Hepatocyte (in vitro differentiated cells): Measurements from ENCODE around the gene SPOCD1. TPM values are rescaled to one million over a fixed set of nuclear protein-coding genes. Genes with fewer than 3 reads are reported as not detected.
A peak's percentile ranks its signal among the peaks of the same experiment; 100 is the strongest.

Experiments
- DNase-seq: peaks from one replicate; pipeline ENCODE4 v3.0.0-alpha.2; 2016; ENCODE audit warnings: low spot score
- H2AFZ ChIP-seq: fragments of 200-600 bp; sonication (generic); 2 replicates; pipeline ENCODE4 v1.6.0; 2016; ENCODE audit warnings: antibody characterized with exemption, mild to moderate bottlenecking
- H3K27ac ChIP-seq: fragments of 200-600 bp; sonication (generic); 2 replicates; pipeline ENCODE4 v1.5.1; 2016; ENCODE audit warnings: mild to moderate bottlenecking
- H3K27me3 ChIP-seq: fragments of 200-600 bp; sonication (generic); 2 replicates; pipeline ENCODE4 v1.6.1; 2016
- H3K36me3 ChIP-seq: fragments of 200-600 bp; sonication (generic); replicated peaks from 2 replicates; pipeline ENCODE4 v1.5.1; 2016; ENCODE audit warnings: low read depth; ENCODE audit not compliant: insufficient read depth
- H3K4me1 ChIP-seq: fragments of 200-600 bp; sonication (generic); 2 replicates; pipeline ENCODE4 v1.5.1; 2016; ENCODE audit warnings: mild to moderate bottlenecking, moderate library complexity; ENCODE audit not compliant: insufficient read depth
- H3K4me2 ChIP-seq: fragments of 200-600 bp; sonication (generic); 2 replicates; pipeline ENCODE4 v1.6.0; 2016
- H3K4me3 ChIP-seq: fragments of 200-600 bp; sonication (generic); 2 replicates; pipeline ENCODE4 v1.5.1; 2016; ENCODE audit warnings: mild to moderate bottlenecking
- H3K79me2 ChIP-seq: fragments of 200-600 bp; sonication (generic); 2 replicates; pipeline ENCODE4 v1.6.0; 2017; ENCODE audit warnings: mild to moderate bottlenecking
- H3K9me2 ChIP-seq: fragments of 200-600 bp; sonication (generic); replicated peaks from 2 replicates; pipeline ENCODE4 v1.6.0; 2017; ENCODE audit warnings: mild to moderate bottlenecking; ENCODE audit not compliant: insufficient read depth
- H3K9me3 ChIP-seq: fragments of 200-600 bp; sonication (generic); 2 replicates; pipeline ENCODE4 v1.5.1; 2016; ENCODE audit warnings: low read depth, mild to moderate bottlenecking
- H4K20me1 ChIP-seq: fragments of 200-600 bp; sonication (generic); 2 replicates; pipeline ENCODE4 v1.6.0; 2016; ENCODE audit warnings: mild to moderate bottlenecking; ENCODE audit not compliant: insufficient read depth, poor library complexity, severe bottlenecking
- EZH2 ChIP-seq: fragments of 200-600 bp; sonication (generic); IDR thresholded peaks from 2 replicates; pipeline ENCODE4 v1.6.1; 2016; ENCODE audit warnings: antibody characterized with exemption, mild to moderate bottlenecking, borderline replicate concordance
- EZH2phosphoT487 ChIP-seq: fragments of 200-600 bp; sonication (generic); IDR thresholded peaks from one replicate; pipeline ENCODE4 v1.6.1; 2018; ENCODE audit warnings: antibody characterized with exemption, mild to moderate bottlenecking, low read depth, moderate library complexity; ENCODE audit not compliant: unreplicated experiment, severe bottlenecking
- WGBS: methylation state at CpG from one replicate; pipeline ENCODE4 v1.1.6; 2016; ENCODE audit warnings: low lambda C conversion rate; ENCODE audit errors: missing lambda C conversion rate; 5-methylcytosine and 5-hydroxymethylcytosine counted together
- microRNA-seq: library from miRNA; unstranded; fragments of <30 nt; microRNA quantifications from one replicate; pipeline ENCODE4, GENCODE V29; 2017
- polyA plus RNA-seq: library from polyadenylated mRNA; unstranded; fragments of >200 nt; fragmentation: Nextera tagmentation; extraction: Ambion mirVana; gene quantifications from 2 replicates; pipeline ENCODE4 v1.2.1, GENCODE V29; 2016
- small RNA-seq: library from RNA; depleted of rRNA; stranded (forward); fragments of <200 nt; gene quantifications from one replicate; pipeline ENCODE3, GENCODE V24; 2014
- total RNA-seq: library from RNA; depleted of rRNA; stranded (reverse); fragments of >200 nt; gene quantifications from 2 replicates; pipeline ENCODE4 v1.2.3, GENCODE V29; 2014
- TF ChIP-seq, protein P1 (sequence below): fragments of 200-600 bp; sonication (generic); IDR thresholded peaks from 2 replicates; pipeline ENCODE4 v1.5.1; 2016; ENCODE audit warnings: antibody characterized with exemption, mild to moderate bottlenecking; ENCODE audit not compliant: poor library complexity

Gene SPOCD1
- total and polyA plus RNA-seq, 2 experiments from 2014 or later, result 1.4 to 2.8 TPM

DNA sequence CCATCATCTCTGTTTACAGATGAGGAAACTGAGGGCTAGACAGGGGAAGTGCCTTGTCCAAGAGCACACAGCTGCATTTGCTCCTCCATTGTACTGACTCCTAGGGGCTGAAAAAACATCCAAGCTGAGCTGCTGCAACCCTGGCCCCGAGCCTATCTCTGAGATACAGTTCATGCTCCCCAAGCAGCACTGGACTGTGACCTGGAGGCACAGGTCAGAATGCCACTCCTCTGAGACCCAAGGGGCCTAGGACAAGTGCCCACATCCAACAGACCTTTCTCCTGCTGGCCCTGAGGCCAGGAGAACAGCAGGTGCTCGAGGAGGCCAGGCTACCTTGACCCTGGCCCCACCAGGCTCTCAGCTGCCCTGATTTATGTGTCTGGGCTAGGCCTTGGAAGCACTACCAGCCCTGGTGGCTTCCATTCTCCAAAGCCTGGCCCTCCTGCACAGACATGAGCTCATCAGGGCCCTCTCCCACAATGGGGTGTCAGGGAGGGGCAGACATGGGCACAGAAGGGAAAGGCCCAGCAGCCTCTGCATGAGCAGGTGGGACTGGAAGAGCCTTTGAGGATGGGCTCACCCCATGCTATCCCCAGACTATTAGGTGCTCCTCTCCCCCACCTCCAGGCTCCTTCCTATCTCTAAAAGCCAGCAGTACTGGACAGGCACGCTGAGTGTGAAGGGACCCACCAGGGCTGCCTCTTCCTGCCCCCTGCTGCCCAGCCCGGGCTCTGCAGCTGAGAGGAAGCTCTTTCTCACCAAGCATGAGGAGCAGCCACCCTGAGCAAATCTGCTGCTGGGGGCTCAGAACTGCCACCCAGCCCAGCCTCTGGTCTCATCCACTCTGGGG, 70.5 kb downstream of the SPOCD1 start:
- H3K27ac ChIP-seq, result peak overlapping the region; percentile 40
- no peak overlapping the region for H2AFZ ChIP-seq
- no peaks in the 10 kb centered on the region for H3K79me2 ChIP-seq
- WGBS, result 50% methylated on average over 4 of the region's 4 CpGs
- H3K36me3 ChIP-seq, result no peaks in the 10 kb centered on the region
- no peak for TF ChIP-seq EZH2
- TF ChIP-seq, protein P1, sequence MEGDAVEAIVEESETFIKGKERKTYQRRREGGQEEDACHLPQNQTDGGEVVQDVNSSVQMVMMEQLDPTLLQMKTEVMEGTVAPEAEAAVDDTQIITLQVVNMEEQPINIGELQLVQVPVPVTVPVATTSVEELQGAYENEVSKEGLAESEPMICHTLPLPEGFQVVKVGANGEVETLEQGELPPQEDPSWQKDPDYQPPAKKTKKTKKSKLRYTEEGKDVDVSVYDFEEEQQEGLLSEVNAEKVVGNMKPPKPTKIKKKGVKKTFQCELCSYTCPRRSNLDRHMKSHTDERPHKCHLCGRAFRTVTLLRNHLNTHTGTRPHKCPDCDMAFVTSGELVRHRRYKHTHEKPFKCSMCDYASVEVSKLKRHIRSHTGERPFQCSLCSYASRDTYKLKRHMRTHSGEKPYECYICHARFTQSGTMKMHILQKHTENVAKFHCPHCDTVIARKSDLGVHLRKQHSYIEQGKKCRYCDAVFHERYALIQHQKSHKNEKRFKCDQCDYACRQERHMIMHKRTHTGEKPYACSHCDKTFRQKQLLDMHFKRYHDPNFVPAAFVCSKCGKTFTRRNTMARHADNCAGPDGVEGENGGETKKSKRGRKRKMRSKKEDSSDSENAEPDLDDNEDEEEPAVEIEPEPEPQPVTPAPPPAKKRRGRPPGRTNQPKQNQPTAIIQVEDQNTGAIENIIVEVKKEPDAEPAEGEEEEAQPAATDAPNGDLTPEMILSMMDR, result peak; percentile 66
- H3K4me2 ChIP-seq, result no peak overlapping the region
- no peaks in the 10 kb centered on the region for H3K9me2 ChIP-seq
- peaks cover 42% of the 10 kb centered on the region for H3K4me1 ChIP-seq
- H4K20me1 ChIP-seq, result no peaks in the 10 kb centered on the region
- H3K9me3 ChIP-seq, result no peaks in the 10 kb centered on the region
- peak; percentile 81 for DNase-seq
- no peaks in the 10 kb centered on the region for H3K27me3 ChIP-seq
- no peak overlapping the region for H3K4me3 ChIP-seq

DNA sequence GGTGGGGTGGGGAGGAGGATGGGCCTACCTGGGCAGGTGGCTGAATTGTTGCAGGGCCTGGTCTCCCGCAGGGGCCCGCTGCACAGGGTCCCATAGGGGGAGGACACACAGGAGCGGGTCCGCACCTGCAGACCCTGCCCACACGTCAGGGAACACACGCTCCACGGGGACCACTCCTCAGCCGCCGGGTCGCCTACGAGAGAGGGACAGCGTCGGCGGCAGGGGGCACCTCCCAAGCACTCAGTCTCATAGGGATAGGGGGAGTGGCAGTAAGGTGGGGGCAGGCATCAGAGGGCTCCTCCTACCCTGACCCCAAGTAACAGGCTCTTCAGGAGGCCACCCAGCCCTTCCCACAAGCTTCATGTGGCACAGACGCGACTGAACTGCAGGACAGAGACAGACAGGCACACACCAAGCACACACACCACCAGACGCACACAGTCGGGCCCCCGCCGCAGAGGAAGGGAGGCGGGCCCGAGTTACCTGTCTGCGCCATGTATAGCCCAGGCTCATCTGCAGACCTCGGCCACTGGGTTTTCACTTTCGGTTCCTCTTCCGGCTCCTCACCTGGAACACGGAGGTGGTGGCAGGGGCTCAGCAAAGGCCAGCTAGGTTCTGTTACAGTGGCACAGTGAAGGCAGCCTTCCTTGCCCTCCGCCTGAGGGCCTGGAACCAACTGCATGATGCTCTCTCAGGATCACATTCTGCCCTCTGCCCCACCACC, 71.5 kb downstream of the SPOCD1 start:
- 91% methylated on average over 25 of the region's 28 CpGs for WGBS
- TF ChIP-seq, protein P1, result no peak
- TF ChIP-seq EZH2 (no peak), EZH2phosphoT487 (no peak)
- Histone ChIP-seq H3K36me3 (no peaks in the 10 kb centered on the region), H3K9me2 (no peaks in the 10 kb centered on the region), H3K27ac (no peak overlapping the region), H3K79me2 (no peaks in the 10 kb centered on the region), H3K27me3 (no peaks in the 10 kb centered on the region), H4K20me1 (no peaks in the 10 kb centered on the region), H3K9me3 (no peaks in the 10 kb centered on the region), H3K4me3 (no peak overlapping the region), H2AFZ (no peak overlapping the region), H3K4me2 (no peak overlapping the region), H3K4me1 (peaks cover 38% of the 10 kb centered on the region)
- DNase-seq, result no peak

DNA sequence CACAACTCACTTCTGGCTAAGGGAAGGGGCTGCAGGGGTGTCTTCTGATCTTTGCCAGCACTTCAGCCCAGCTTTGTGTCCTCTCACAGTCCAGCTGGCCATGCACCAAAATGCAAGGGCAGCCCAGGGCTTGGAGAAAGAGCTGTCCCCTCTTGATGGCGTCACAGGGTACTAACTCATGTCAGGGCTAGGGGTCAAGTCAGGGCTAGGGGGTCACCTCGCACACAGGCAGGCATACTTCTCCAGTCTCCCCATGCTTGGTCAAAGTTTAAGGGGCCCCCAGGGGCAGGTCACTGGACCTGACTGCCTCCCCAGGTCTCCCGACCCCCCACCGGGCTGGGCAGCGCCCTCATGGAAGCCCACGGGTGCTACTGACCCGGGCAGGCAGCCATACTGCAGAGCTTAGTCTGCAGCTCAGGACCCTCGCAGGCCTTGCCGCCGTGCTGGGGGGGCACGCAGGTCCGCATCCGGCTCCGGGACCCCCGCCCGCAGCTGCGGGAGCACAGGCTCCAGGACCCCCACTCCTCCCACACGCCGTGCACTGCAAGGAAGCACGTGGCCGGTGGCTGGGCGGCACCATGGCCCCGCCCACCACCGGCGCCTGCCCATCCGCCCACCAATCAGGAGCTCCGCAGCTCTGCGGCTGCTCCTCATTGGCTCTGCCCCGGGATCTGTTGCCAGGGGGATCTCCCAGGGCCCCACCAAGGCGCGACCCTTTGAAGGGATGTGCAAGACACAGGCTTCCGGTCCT, 73.2 kb downstream of the SPOCD1 start:
- no peak overlapping the region for H3K27ac ChIP-seq
- no peaks in the 10 kb centered on the region for H3K9me2 ChIP-seq
- no peak for TF ChIP-seq EZH2phosphoT487
- TF ChIP-seq, protein P1, result no peak
- no peak for TF ChIP-seq EZH2
- no peaks in the 10 kb centered on the region for H3K9me3 ChIP-seq
- 94% methylated on average over 28 of the region's 32 CpGs for WGBS
- H3K4me1 ChIP-seq, result peaks cover 24% of the 10 kb centered on the region
- no peaks in the 10 kb centered on the region for H3K27me3 ChIP-seq
- DNase-seq, result no peak
- H3K79me2 ChIP-seq, result no peaks in the 10 kb centered on the region
- H4K20me1 ChIP-seq, result no peaks in the 10 kb centered on the region
- H3K4me3 ChIP-seq, result no peak overlapping the region
- H3K4me2 ChIP-seq, result no peak overlapping the region
- H3K36me3 ChIP-seq, result no peaks in the 10 kb centered on the region
- H2AFZ ChIP-seq, result no peak overlapping the region

Small RNA genes within 50 kb of the gene (microRNA-seq; reads per million reads assigned to microRNA genes)
- not detected for gene MIR4254

Small RNA genes within 50 kb of the gene (small RNA-seq; reads per million reads assigned to genes)
- not detected for gene MIR4254

Other genes with a start within 250 kb of the SPOCD1 start
- 46.2 and 58.3 TPM in 2 replicates for gene TINAGL1, start 239.5 kb downstream of the SPOCD1 start, total RNA-seq
- 64.4 and 69.4 TPM in 2 replicates for gene TINAGL1, start 239.5 kb downstream of the SPOCD1 start, polyA plus RNA-seq
- 0.28 TPM in 1 of 2 replicates, not detected in the other for gene HCRTR1, start 198.3 kb downstream of the SPOCD1 start, total RNA-seq
- gene HCRTR1, start 198.3 kb downstream of the SPOCD1 start, polyA plus RNA-seq, result 0.68 TPM in 1 of 2 replicates, not detected in the other
- 70.7 and 85.9 TPM in 2 replicates for gene PEF1, start 171.1 kb downstream of the SPOCD1 start, total RNA-seq
- gene PEF1, start 171.1 kb downstream of the SPOCD1 start, polyA plus RNA-seq, result 85.5 and 89.0 TPM in 2 replicates
- gene COL16A1, start 112.0 kb downstream of the SPOCD1 start, total RNA-seq, result 95.1 and 127 TPM in 2 replicates
- gene COL16A1, start 112.0 kb downstream of the SPOCD1 start, polyA plus RNA-seq, result 90.2 and 116 TPM in 2 replicates
- gene ADGRB2, start 51.7 kb downstream of the SPOCD1 start, total RNA-seq, result 6.0 and 10.5 TPM in 2 replicates
- gene ADGRB2, start 51.7 kb downstream of the SPOCD1 start, polyA plus RNA-seq, result 7.7 and 7.8 TPM in 2 replicates
- gene PTP4A2, start 122.3 kb upstream of the SPOCD1 start, total RNA-seq, result 354 and 381 TPM in 2 replicates
- gene PTP4A2, start 122.3 kb upstream of the SPOCD1 start, polyA plus RNA-seq, result 300 and 374 TPM in 2 replicates
- 88.4 and 98.7 TPM in 2 replicates for gene KHDRBS1, start 197.8 kb upstream of the SPOCD1 start, total RNA-seq
- gene KHDRBS1, start 197.8 kb upstream of the SPOCD1 start, polyA plus RNA-seq, result 81.9 and 92.0 TPM in 2 replicates